DLD1 (cell line): ENCODE data around the gene IFNA21.
"Not testable (repeated sequence)": the region's sequence is repeated elsewhere in the genome, so short reads cannot be mapped to it uniquely, and the experiment has no call there.

Source experiments
- in situ Hi-C: cut with HindIII; loops from 2 replicates; pipeline ENCODE4 v1.10.0; 2017; ENCODE audit warnings: low sequenced_read_pairs

IFNA21 gene

GRCh38 chr9:21144603-21145002 lies 21.9 kb downstream of the IFNA21 start:
- in situ Hi-C loops = no loop called here

DNA sequence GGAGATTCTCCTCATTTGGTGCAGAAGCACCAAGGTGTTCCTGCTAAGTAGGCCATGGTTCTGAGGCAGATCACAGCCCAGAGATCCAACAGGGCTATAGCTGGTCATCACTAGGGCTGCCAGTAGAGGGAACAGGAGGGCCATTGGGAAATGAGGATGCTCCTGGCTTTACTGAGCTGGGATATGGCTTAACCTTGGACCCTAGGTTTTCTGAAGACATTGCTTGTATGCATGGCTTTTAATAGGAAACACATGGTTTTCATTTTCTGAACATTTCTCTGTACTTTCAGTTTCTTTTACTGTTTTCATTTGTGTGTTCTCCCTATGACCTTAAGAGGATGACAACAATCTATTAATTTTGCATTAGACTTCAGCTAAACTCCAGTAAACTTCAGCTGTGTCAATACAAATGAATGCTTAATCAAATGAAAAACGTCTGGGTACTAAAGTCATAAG lies 25.0 kb downstream of the IFNA21 start, which contains the start of gene IFNW1:
Gene IFNW1, minus strand, starts transcription at position 406 of the 456 bp plus-strand sequence. Its CDS starts 262 bp downstream, at position 144.
- in situ Hi-C loops = no loop called here

DNA sequence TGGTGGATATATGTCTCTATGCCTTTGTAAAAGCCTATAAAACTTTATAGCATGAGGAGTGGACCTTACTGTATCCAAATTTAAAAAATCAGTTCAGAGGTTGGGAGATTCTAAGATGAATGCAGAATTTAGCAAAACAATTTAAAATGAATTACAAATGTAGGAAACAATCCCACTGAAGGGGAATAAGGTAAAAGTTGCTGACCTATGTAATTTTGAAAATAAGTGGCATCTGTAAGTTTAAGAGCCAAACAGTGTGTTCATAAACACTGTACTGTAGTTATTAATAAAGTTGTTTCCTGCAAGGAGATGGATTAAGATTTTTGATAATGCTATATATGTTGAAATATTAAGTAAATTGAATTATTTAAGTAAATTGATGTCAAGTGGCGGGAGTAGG lies 29.4 kb downstream of the IFNA21 start:
- in situ Hi-C loops = no loop called here

DNA sequence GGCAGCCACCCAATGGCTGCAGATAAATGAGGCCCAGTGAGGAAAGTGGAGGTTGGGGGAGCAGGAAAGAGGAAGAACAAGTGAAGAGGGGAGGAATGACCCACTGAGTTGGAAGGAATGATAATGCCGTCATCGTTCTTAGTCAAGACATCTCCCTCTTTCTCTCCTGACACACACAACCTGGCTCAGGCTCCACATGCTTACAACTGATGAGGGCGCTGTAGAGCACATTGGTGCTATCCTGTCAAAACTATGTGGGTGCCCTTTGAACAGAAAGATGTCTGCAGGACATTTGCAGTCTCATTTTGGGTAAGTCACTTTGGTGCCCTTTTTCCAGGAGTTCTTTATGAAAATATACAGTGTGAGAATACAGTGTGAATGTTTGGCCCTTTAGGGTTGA lies 30.7 kb downstream of the IFNA21 start:
- in situ Hi-C loops = no loop called here

- in situ Hi-C loops = not testable (repeated sequence)
These were observed 38.3 kb downstream of the IFNA21 start for GRCh38 chr9:21128186-21128585.

GRCh38 chr9:21121595-21122251 lies 44.7 kb downstream of the IFNA21 start:
- in situ Hi-C loops = no loop called here

- in situ Hi-C loops = no loop called here
These were observed 45.4 kb downstream of the IFNA21 start for GRCh38 chr9:21121079-21121478.

GRCh38 chr9:21119093-21119770 lies 47.2 kb downstream of the IFNA21 start:
- in situ Hi-C loops = no loop called here
